HG03103 (cell line): ENCODE data around the gene HIC1.

ENCODE experiments used
- ATAC-seq: cut with Tn5 transposase; IDR thresholded peaks from one replicate; pipeline ENCODE4 v1.9.1; 2021; ENCODE audit warnings: low read depth; ENCODE audit not compliant: unreplicated experiment

The HIC1 gene

GRCh38 chr17:2043785-2044184 is 11.1 kb upstream of the HIC1 start:
- no peak for ATAC-seq

GRCh38 chr17:2044263-2044894 is 10.5 kb upstream of the HIC1 start:
- ATAC-seq = no peak

- no peak for ATAC-seq
Measured at GRCh38 chr17:2047590-2047989, 7.3 kb upstream of the HIC1 start.

DNA sequence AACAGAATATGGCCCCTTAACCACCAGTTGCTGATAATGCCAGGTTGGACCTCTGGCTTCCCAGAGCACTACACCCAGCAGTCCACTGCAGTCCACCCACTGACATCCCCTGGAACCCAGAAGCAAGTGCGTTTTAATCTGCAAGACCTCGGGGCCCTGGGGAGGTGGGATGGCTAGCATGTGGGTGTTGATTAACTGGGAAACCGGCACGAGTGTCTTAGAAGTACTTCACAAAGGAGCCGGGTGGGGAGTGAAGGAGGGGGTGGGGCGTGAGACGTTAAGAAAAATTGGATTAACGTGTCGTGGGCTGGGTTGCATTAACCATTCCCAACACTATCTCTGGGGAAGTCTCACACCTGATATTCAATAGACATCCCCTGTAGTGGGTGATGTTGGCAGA is 6.1 kb upstream of the HIC1 start:
- no peak for ATAC-seq

DNA sequence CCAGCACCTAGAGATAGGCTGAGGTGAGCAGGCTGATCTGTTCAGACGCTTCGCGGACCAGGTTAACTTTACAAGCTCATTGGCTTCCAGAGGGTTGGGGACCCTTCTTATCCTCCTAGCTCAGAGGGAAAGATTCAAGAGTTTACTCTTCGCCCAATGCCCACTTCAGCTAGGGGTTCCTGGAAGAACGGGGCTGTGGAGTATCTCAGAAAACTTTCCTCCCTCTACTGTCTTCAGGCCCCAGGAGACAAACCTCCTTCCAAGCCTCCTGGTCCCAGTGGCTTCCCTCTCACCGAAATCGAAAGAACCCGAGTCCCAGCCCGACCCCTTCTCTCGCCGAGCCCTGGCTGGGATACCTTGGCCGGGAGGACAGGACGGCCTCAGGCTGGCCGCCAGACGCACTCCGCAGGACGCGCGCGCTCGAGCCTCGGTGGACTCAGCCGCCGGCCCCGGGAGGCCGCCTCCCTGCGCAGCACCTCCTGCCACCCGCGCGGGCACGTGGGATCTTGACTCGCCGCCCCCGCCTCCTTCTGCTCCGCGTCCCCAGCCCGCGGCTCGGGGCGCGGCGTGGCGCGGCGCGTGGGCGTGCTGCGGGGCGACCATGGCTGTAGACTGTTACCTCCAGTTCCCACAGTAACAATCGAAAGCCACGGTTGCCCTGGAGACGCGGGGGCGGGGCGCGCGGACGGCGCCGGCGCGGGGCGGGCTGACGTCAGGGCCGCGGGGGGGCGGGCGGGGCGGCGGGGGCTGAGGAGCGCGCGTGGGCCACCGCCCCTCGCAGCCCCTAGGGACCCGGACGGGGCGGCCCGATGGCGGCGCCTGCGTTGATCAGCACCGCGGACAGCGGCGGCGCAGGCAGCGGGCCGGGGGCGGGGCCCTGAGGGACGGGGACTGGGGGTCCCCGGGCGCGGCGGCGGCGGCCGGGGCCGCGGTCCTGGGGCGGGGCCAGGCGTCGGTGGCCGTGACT is 5.3 kb upstream of the HIC1 start:
- ATAC-seq = peak; percentile 37

- ATAC-seq = peak; percentile 12
Measured at GRCh38 chr17:2050300-2051060, 4.4 kb upstream of the HIC1 start.

DNA sequence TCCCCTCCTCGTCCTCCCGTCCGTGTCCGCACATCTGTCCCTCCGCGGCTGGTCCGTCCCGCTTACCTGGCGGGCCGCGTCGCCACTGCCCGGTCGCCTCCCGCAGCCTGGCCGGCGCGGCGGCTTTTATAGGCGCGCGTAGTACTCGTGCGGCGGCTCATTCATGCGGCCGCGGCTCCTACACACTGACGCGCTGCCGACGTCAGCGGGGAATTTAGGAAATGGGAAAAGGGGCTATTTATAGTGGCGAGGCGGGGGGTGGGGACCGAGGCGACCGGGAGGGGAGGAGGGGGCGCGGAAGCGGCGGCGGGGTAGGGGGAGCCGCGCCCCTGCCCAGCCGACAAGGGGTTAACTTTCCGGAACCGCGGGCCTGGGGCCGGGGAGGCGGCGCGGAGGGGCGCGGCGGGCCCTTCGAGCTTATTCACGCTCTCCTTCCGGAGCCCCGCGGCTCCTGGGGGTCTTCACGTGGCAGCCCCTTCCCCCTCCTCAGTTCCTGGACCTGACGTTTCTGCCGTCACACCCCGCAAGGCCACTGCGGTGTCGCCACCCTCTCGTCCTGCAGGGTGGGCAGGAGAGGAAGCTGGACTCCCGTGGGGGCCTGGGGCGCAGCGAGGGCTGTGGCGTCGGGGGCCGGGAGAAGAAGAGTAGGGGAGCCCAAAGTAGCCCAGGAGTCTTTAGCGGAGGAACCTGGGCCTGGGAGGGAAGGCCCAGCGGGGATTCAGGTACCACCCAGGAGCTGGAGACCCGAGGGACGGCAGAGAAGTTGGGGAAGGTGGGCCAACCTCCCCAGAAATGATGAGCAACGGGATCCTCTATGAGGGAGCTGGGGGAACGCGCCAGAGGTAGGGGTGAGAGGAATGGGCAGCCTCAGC is 3.6 kb upstream of the HIC1 start:
- ATAC-seq = no peak

GRCh38 chr17:2051933-2052559 is 2.9 kb upstream of the HIC1 start:
- ATAC-seq = no peak

DNA sequence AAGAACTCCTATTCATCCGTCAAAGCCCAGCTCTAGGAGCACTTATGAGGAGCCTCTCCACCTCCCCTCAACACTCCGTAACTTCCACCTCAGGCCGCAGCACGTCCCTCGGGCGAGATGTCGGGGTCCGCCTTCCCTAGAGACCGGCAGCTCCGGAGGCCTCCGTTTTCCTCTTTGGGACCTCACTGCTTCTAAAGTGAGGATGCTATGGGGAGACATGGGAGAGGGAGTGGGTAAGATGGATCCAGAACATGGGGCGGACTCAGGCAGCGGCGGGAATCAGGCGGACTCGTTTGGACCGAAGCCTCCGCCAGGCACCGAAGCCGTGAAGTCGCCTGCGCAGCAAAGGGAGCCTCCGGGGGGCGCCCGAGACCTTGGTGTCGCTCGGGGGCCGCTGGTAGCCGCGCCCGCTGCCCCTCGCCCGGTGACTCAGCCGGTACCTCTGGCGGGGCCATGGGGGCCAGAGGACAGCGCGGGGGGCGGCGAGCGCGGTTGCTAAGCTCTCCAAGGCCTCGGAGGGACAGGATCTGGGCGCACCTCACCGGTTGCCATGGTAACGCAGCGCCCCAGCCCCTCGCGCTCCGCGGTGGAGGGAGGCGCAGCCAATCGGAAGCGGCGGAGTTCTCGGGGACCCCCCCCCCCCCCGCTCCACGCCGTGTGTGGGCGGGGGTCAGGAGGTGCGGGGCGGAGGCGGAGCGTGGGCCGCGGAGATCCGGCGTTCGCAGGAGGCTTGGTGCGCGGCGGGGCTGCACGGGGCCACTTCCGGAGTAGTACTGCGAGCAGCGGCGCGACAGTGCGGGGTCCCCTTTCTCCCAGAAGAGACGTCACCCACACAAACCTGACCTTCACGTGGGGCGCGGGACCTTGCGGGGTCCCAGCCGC is 1.3 kb upstream of the HIC1 start:
- ATAC-seq = no peak

DNA sequence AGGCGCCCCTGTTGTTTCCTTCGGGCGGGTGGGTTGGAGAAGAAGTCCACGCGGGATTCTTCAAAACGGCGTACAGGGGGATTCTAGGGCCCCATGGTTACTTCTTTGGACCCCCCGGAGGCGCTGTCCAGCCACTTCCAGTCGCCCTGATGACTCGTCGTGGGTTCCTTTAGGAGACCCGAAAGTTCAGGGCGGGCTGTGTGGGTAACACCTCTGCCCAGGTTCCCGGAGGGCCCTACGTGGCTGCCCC is 716 bp upstream of the HIC1 start:
- ATAC-seq = no peak

DNA sequence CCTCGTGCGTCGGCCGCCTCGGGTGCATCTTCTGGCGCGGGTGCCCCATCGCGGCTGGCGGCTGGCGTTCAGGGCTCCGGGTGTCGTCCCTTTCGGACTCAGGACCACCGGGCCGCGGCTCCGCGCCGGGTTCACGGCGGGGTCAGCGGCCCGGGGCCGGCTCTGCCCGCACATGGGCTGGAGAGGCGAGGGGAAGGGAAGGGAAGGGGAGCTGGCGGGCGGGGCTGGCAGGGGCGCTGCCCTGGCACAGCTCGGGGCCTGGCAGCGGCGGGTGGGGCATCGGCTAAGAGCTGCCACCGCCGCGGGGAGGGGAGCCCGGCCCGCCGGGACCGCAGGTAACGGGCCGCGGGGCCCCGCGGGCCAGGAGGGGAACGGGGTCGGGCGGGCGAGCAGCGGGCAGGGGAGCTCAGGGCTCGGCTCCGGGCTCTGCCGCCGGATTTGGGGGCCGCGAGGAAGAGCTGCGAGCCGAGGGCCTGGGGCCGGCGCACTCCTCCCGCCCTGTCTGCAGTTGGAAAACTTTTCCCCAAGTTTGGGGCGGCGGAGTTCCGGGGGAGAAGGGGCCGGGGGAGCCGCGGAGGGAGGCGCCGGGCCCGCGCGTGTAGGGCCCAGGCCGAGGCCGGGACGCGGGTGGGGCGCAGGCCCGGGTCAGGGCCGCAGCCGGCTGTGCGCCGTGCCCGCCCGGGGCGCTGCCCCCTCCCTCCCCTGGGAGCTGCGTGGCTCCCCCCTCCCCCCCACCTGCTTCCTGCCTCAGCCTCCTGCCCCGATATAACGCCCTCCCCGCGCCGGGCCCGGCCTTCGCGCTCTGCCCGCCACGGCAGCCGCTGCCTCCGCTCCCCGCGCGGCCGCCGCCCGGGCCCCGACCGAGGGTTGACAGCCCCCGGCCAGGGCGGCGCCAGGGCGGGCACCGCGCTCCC is 646 bp downstream of the HIC1 start:
- ATAC-seq = no peak

DNA sequence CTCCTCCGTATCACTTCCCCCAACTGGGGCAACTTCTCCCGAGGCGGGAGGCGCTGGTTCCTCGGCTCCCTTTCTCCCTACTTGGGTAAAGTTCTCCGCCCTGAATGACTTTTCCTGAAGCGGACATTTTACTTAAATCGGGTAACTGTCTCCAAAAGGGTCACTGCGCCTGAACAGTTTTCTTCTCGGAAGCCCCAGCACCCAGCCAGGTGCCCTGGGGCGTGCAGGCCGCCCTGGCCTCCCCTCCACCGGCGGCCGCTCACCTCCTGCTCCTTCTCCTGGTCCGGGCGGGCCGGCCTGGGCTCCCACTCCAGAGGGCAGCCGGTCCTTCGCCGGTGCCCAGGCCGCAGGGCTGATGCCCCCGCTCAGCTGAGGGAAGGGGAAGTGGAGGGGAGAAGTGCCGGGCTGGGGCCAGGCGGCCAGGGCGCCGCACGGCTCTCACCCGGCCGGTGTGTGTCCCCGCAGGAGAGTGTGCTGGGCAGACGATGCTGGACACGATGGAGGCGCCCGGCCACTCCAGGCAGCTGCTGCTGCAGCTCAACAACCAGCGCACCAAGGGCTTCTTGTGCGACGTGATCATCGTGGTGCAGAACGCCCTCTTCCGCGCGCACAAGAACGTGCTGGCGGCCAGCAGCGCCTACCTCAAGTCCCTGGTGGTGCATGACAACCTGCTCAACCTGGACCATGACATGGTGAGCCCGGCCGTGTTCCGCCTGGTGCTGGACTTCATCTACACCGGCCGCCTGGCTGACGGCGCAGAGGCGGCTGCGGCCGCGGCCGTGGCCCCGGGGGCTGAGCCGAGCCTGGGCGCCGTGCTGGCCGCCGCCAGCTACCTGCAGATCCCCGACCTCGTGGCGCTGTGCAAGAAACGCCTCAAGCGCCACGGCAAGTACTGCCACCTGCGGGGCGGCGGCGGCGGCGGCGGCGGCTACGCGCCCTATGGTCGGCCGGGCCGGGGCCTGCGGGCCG is 1.6 kb downstream of the HIC1 start:
- no peak for ATAC-seq

DNA sequence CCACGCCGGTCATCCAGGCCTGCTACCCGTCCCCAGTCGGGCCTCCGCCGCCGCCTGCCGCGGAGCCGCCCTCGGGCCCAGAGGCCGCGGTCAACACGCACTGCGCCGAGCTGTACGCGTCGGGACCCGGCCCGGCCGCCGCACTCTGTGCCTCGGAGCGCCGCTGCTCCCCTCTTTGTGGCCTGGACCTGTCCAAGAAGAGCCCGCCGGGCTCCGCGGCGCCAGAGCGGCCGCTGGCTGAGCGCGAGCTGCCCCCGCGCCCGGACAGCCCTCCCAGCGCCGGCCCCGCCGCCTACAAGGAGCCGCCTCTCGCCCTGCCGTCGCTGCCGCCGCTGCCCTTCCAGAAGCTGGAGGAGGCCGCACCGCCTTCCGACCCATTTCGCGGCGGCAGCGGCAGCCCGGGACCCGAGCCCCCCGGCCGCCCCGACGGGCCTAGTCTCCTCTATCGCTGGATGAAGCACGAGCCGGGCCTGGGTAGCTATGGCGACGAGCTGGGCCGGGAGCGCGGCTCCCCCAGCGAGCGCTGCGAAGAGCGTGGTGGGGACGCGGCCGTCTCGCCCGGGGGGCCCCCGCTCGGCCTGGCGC is 2.4 kb downstream of the HIC1 start:
- ATAC-seq = no peak

DNA sequence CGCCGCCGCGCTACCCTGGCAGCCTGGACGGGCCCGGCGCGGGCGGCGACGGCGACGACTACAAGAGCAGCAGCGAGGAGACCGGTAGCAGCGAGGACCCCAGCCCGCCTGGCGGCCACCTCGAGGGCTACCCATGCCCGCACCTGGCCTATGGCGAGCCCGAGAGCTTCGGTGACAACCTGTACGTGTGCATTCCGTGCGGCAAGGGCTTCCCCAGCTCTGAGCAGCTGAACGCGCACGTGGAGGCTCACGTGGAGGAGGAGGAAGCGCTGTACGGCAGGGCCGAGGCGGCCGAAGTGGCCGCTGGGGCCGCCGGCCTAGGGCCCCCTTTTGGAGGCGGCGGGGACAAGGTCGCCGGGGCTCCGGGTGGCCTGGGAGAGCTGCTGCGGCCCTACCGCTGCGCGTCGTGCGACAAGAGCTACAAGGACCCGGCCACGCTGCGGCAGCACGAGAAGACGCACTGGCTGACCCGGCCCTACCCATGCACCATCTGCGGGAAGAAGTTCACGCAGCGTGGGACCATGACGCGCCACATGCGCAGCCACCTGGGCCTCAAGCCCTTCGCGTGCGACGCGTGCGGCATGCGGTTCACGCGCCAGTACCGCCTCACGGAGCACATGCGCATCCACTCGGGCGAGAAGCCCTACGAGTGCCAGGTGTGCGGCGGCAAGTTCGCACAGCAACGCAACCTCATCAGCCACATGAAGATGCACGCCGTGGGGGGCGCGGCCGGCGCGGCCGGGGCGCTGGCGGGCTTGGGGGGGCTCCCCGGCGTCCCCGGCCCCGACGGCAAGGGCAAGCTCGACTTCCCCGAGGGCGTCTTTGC is 3.1 kb downstream of the HIC1 start:
- no peak for ATAC-seq

- no peak for ATAC-seq
Measured at GRCh38 chr17:2058586-2059546, 4.0 kb downstream of the HIC1 start.
